ENCODE data around the gene CD34.
A peak's percentile ranks its signal among the peaks of the same experiment; 100 is the strongest.

DNA sequence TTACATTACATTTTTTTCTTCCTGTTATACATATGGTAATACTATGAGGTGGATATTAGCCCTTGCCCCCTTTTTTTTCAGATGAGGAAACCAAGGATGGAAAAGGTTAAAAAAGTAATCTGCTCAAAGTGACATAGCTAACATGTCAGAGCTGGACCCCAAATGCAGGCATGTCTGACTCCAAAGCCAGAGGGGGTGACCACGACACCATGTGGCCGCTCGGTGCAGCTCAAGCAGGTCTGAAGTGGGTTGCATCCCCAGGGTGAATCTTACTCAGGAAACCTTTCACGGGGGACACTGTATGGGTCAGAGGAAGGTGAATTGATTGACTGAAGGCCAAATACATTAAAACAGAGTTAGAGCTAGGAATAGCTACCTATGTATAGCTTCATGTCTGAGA lies 34.8 kb downstream of the CD34 start:
- TF ChIP-seq, protein P1, sequence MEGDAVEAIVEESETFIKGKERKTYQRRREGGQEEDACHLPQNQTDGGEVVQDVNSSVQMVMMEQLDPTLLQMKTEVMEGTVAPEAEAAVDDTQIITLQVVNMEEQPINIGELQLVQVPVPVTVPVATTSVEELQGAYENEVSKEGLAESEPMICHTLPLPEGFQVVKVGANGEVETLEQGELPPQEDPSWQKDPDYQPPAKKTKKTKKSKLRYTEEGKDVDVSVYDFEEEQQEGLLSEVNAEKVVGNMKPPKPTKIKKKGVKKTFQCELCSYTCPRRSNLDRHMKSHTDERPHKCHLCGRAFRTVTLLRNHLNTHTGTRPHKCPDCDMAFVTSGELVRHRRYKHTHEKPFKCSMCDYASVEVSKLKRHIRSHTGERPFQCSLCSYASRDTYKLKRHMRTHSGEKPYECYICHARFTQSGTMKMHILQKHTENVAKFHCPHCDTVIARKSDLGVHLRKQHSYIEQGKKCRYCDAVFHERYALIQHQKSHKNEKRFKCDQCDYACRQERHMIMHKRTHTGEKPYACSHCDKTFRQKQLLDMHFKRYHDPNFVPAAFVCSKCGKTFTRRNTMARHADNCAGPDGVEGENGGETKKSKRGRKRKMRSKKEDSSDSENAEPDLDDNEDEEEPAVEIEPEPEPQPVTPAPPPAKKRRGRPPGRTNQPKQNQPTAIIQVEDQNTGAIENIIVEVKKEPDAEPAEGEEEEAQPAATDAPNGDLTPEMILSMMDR (IDR thresholded peaks at IDR 0.05), result peak in 2 of 4 donors; percentile 6 to 19
- TF ChIP-seq POLR2A (IDR thresholded peaks at IDR 0.05), result no peak

Data from right lobe of liver (tissue), 4 donors.